OCI-LY7 (cell line): ENCODE measurements around the gene RNF213.

Source experiments
- CTCF ChIP-seq: fragments of 200-600 bp; sonication (generic); conservative IDR thresholded peaks from 2 replicates; pipeline ENCODE4 v1.5.1; 2014; ENCODE audit warnings: mild to moderate bottlenecking, antibody characterized with exemption, low read length, moderate library complexity, mixed read lengths
- EZH2phosphoT487 ChIP-seq: fragments of 200-600 bp; sonication (generic); IDR thresholded peaks from 2 replicates; pipeline ENCODE4 v1.6.1; 2018; ENCODE audit warnings: low read depth, borderline replicate concordance, mild to moderate bottlenecking, mixed run types, antibody characterized with exemption, low read length, moderate library complexity, mixed read lengths

- TF ChIP-seq CTCF (no peak), EZH2phosphoT487 (no peak)
These were observed 111.8 kb downstream of the RNF213 start for GRCh38 chr17:80372456-80372855.
